ENCODE measurements around the gene POLR2L. TPM values are rescaled to one million over a fixed set of nuclear protein-coding genes. Genes with fewer than 3 reads are reported as not detected.

POLR2L gene
- total RNA-seq, 1 donor from 2014 or later, result 106 TPM

DNA sequence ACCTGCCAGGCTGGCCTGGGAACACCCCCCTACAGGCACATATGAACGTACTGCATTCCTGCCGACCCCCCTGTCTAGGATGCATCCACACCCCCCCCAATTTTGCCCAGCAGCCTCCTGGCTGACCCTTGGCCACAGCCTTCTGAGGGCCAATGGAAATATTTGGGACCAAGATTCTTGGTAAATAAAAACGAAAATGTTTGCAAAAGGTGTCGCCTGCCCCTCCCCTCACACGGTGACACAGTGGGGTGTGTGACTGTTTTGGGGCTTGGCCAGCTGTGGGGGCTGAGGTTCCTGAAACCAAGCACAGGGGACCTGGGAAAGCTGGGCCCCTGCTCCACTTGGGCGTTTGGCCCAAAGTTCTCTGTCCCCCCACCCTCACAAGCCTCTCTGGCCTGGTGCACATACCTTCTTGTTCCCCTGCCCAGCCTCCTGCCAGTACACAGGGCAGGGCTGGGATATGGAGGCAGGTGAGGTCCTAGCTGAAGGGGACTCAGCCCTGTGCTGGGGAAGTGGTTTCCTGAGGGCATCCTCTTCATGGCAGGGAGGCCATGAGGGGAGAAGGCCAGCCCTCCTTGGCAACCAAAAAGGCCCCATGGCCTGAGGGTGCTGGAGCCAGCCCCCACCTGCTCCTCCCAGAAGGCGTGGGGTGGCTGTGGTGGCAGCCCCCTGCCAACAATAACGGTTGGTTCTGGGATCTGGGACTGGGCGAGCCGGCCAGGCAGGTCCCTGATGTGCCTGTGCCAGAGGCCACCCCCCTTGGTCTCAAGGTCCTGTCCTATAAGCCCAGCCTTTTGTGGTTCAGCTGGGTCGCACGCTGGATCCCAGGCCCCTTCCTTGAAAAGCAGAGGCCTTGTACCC lies 16.7 kb downstream of the POLR2L start:
- Mint-ChIP-seq H3K36me3 (ENCODE audit: unreplicated experiment) (no peaks in the 10 kb centered on the region), H3K27ac (ENCODE audit: unreplicated experiment) (peak overlapping the region; percentile 17), H3K27me3 (ENCODE audit: unreplicated experiment) (peaks cover 13% of the 10 kb centered on the region), H3K4me1 (ENCODE audit: low read depth, unreplicated experiment) (peaks cover 8% of the 10 kb centered on the region), H3K4me3 (ENCODE audit: unreplicated experiment) (no peak overlapping the region), H3K9me3 (ENCODE audit: unreplicated experiment) (peaks cover 5% of the 10 kb centered on the region)
- TF ChIP-seq, protein P1, sequence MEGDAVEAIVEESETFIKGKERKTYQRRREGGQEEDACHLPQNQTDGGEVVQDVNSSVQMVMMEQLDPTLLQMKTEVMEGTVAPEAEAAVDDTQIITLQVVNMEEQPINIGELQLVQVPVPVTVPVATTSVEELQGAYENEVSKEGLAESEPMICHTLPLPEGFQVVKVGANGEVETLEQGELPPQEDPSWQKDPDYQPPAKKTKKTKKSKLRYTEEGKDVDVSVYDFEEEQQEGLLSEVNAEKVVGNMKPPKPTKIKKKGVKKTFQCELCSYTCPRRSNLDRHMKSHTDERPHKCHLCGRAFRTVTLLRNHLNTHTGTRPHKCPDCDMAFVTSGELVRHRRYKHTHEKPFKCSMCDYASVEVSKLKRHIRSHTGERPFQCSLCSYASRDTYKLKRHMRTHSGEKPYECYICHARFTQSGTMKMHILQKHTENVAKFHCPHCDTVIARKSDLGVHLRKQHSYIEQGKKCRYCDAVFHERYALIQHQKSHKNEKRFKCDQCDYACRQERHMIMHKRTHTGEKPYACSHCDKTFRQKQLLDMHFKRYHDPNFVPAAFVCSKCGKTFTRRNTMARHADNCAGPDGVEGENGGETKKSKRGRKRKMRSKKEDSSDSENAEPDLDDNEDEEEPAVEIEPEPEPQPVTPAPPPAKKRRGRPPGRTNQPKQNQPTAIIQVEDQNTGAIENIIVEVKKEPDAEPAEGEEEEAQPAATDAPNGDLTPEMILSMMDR (IDR thresholded peaks at IDR 0.05; ENCODE audit: partially characterized antibody, unreplicated experiment), result no peak
- no peak for DNase-seq

DNA sequence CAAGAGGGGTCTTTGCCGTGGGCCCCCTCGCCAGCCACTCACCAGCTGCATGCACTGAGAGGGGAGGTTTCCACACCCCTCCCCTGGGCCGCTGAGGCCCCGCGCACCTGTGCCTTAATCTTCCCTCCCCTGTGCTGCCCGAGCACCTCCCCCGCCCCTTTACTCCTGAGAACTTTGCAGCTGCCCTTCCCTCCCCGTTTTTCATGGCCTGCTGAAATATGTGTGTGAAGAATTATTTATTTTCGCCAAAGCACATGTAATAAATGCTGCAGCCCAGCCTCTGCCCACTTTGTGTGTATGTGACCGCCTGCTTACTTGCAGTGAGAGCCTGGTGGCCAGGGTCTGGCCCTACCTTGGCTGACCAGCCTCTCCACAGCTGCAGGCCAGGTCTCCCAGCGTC lies 17.4 kb downstream of the POLR2L start:
- DNase-seq, result peak; percentile 15
- no peak overlapping the region for H3K4me3 Mint-ChIP-seq (ENCODE audit: unreplicated experiment)
- no peaks in the 10 kb centered on the region for H3K36me3 Mint-ChIP-seq (ENCODE audit: unreplicated experiment)
- H3K27ac Mint-ChIP-seq (ENCODE audit: unreplicated experiment), result peak overlapping the region; percentile 17
- peaks cover 5% of the 10 kb centered on the region for H3K9me3 Mint-ChIP-seq (ENCODE audit: unreplicated experiment)
- H3K4me1 Mint-ChIP-seq (ENCODE audit: low read depth, unreplicated experiment), result peaks cover 8% of the 10 kb centered on the region
- TF ChIP-seq, protein P1 (IDR thresholded peaks at IDR 0.05; ENCODE audit: partially characterized antibody, unreplicated experiment), result no peak
- peaks cover 13% of the 10 kb centered on the region for H3K27me3 Mint-ChIP-seq (ENCODE audit: unreplicated experiment)

DNA sequence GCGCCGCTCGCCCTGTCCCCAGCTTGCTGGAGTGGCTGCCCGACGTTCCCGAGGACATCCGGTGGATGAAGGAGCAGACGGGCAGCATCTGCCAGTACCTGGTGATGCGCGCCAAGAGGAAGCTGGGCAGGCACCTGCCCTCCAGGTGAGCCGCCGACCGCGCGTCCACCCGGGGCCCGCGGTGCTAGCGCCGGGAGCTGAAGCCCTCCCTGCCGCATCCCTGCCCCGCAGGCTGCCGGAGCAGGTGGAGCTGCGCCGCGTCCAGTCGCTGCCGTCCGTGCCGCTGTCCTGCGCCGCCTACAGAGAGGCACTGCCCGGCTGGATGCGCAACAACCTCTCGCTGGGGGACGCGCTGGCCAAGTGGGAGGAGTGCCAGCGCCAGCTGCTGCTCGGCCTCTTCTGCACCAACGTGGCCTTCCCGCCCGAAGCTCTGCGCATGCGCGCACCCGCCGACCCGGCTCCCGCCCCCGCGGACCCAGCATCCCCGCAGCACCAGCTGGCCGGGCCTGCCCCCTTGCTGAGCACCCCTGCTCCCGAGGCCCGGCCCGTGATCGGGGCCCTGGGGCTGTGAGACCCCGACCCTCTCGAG lies 17.9 kb downstream of the POLR2L start:
- Mint-ChIP-seq H3K4me3 (ENCODE audit: unreplicated experiment) (no peak overlapping the region), H3K27me3 (ENCODE audit: unreplicated experiment) (peaks cover 13% of the 10 kb centered on the region), H3K27ac (ENCODE audit: unreplicated experiment) (no peak overlapping the region), H3K4me1 (ENCODE audit: low read depth, unreplicated experiment) (peaks cover 8% of the 10 kb centered on the region), H3K36me3 (ENCODE audit: unreplicated experiment) (no peaks in the 10 kb centered on the region), H3K9me3 (ENCODE audit: unreplicated experiment) (peaks cover 5% of the 10 kb centered on the region)
- TF ChIP-seq, protein P1 (IDR thresholded peaks at IDR 0.05; ENCODE audit: partially characterized antibody, unreplicated experiment), result no peak
- peak; percentile 14 for DNase-seq

DNA sequence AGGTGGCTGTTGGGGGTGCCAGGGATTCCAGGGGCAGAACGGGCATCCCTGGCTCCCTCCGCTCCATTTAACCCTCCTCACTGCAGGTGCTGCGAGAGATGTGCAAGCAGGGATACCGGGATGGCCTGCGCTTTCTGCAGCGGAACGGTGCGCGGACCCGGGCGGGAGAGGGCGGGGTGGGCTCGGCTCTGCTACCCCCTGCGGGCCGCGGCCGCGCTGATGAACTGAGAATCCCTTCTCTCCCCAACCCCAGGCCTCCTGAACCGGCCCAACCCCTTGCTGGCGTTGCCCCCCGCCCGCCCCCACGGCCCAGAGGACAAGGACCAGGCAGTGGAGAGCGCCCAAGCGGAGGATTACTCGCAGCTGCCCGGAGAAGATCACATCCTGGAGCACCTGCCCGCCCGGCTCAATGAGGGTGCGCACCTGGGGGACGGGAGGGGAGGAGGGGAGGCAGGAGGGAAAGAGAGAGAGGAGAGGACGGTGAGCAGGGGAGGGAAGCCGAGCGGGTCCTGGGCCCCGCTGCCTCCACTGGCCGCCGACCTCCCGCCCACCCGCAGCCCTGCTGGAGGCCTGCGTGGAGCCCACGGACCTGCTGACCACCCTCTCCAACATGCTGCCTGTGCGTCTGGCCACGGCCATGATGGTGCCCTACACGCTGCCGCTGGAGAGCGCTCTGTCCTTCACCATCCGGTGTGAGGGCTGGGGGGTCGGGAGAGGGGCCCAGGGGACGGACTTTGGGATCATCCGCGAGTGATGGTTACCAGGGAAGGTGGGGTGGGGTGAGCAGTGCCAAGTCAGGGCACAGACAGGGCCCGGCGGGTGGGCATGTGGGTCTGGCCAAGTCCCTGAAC lies 18.7 kb downstream of the POLR2L start:
- Mint-ChIP-seq H3K36me3 (ENCODE audit: unreplicated experiment) (no peaks in the 10 kb centered on the region), H3K9me3 (ENCODE audit: unreplicated experiment) (peaks cover 3% of the 10 kb centered on the region), H3K4me1 (ENCODE audit: low read depth, unreplicated experiment) (peaks cover 8% of the 10 kb centered on the region), H3K27ac (ENCODE audit: unreplicated experiment) (no peak overlapping the region), H3K27me3 (ENCODE audit: unreplicated experiment) (peaks cover 13% of the 10 kb centered on the region), H3K4me3 (ENCODE audit: unreplicated experiment) (no peak overlapping the region)
- peak; percentile 15 for DNase-seq
- TF ChIP-seq, protein P1 (IDR thresholded peaks at IDR 0.05; ENCODE audit: partially characterized antibody, unreplicated experiment), result no peak

Measured in glutamatergic neuron (in vitro differentiated cells).